ENCODE measurements around the gene SLBP. TPM values are rescaled to one million over a fixed set of nuclear protein-coding genes. Genes with fewer than 3 reads are reported as not detected.

Gene SLBP
- total and polyA plus RNA-seq, 10 donors: 24.0 to 52.0 (median 34.7) TPM

GRCh38 chr4:1743975-1744374, 31.9 kb upstream of the SLBP start:
- intact Hi-C loops (cut with DNase I; ENCODE audit: low total_unique reads): no loop called here
- no peak for DNase-seq
- H3K36me3 ChIP-seq: peaks cover 4 to 71% (median 55%) of the 10 kb centered on the region in 6 donors

DNA sequence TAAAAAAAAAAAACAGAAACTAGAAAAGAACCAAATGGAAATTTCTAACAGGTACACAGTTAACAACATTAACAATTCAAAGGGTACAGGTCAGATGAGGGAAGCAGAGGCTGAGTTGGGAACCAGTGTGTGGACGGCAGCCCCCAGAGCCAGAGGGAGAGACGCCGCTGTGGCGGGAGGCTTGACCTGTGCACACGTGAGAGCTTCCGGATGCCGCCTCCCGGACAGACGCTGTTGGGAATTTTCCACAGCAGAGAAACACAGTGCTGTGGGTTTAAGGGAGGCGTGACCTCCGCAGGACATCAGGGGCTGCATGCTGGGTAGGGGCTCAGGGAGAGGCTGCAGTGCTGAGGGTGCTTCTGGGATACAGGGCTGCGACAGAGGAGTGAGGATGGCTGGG, 31.4 kb upstream of the SLBP start:
- H3K27ac ChIP-seq: no peak overlapping the region
- 76 to 95% (median 83%) methylated on average over 12 of the region's 12 CpGs for WGBS, 5 donors
- H3K9me3 ChIP-seq: peaks cover 0 to 7% (median 5%) of the 10 kb centered on the region in 8 donors
- intact Hi-C loops (cut with DNase I; ENCODE audit: low total_unique reads): no loop called here
- peaks cover 4 to 75% (median 58%) of the 10 kb centered on the region in 6 donors for H3K36me3 ChIP-seq
- H3K4me1 ChIP-seq: peaks cover 2 to 12% (median 5%) of the 10 kb centered on the region in 6 donors
- TF ChIP-seq POLR2AphosphoS5 (IDR thresholded peaks at IDR 0.05) (peak in 1 of 3 donors; percentile 33), POLR2A (IDR thresholded peaks at IDR 0.05) (no peak)
- H3K27me3 ChIP-seq (replicated peaks in 1 of 7): peaks cover 0 to 10% (median 0%) of the 10 kb centered on the region in 7 donors
- no peak for DNase-seq
- no peak overlapping the region for H3K4me3 ChIP-seq

More at GRCh38 chr4:1743975-1744374, 31.9 kb upstream of the SLBP start:
- WGBS, 5 donors: 86 to 96% (median 93%) methylated on average over 1 to 6 of the region's 6 CpGs
- TF ChIP-seq POLR2A (IDR thresholded peaks at IDR 0.05) (no peak), POLR2AphosphoS5 (IDR thresholded peaks at IDR 0.05) (no peak)
- TF ChIP-seq, protein P1, sequence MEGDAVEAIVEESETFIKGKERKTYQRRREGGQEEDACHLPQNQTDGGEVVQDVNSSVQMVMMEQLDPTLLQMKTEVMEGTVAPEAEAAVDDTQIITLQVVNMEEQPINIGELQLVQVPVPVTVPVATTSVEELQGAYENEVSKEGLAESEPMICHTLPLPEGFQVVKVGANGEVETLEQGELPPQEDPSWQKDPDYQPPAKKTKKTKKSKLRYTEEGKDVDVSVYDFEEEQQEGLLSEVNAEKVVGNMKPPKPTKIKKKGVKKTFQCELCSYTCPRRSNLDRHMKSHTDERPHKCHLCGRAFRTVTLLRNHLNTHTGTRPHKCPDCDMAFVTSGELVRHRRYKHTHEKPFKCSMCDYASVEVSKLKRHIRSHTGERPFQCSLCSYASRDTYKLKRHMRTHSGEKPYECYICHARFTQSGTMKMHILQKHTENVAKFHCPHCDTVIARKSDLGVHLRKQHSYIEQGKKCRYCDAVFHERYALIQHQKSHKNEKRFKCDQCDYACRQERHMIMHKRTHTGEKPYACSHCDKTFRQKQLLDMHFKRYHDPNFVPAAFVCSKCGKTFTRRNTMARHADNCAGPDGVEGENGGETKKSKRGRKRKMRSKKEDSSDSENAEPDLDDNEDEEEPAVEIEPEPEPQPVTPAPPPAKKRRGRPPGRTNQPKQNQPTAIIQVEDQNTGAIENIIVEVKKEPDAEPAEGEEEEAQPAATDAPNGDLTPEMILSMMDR (IDR thresholded peaks at IDR 0.05 in 8 of 11, conservative IDR thresholded peaks at IDR 0.05 in 3 of 11): no peak
- H3K4me1 ChIP-seq: peaks cover 4 to 15% (median 8%) of the 10 kb centered on the region in 6 donors
- peaks cover 0 to 2% (median under 1%) of the 10 kb centered on the region in 8 donors for H3K9me3 ChIP-seq
- no peak overlapping the region for H3K4me3 ChIP-seq
- no peak overlapping the region for H3K27ac ChIP-seq
- peaks cover 0 to 13% (median 0%) of the 10 kb centered on the region in 7 donors for H3K27me3 ChIP-seq (replicated peaks in 1 of 7)

- no peak for DNase-seq
- intact Hi-C loops (cut with DNase I; ENCODE audit: low total_unique reads): no loop called here
These were observed 29.1 kb upstream of the SLBP start for GRCh38 chr4:1741208-1741607.

GRCh38 chr4:1740021-1740545, 28.0 kb upstream of the SLBP start:
- TF ChIP-seq POLR2AphosphoS5 (IDR thresholded peaks at IDR 0.05) (peak in 1 of 3 donors; percentile 37), POLR2A (IDR thresholded peaks at IDR 0.05) (no peak)
- no peak for DNase-seq
- Histone ChIP-seq H3K27ac (no peak overlapping the region), H3K27me3 (replicated peaks in 1 of 7) (no peaks in the 10 kb centered on the region), H3K9me3 (peaks cover 2 to 27% (median 19%) of the 10 kb centered on the region in 8 donors), H3K36me3 (peaks cover 4 to 100% (median 90%) of the 10 kb centered on the region in 6 donors), H3K4me1 (no peaks in the 10 kb centered on the region), H3K4me3 (no peak overlapping the region)
- WGBS, 5 donors: 90 to 97% (median 95%) methylated on average over 11 to 22 of the region's 22 CpGs
- intact Hi-C loops (cut with DNase I; ENCODE audit: low total_unique reads): no loop called here

More at GRCh38 chr4:1741208-1741607, 29.1 kb upstream of the SLBP start:
- Histone ChIP-seq H3K4me3 (no peak overlapping the region), H3K4me1 (peaks cover 0 to 4% (median under 1%) of the 10 kb centered on the region in 6 donors), H3K27me3 (replicated peaks in 1 of 7) (no peaks in the 10 kb centered on the region), H3K27ac (no peak overlapping the region), H3K36me3 (peaks cover 4 to 99% (median 81%) of the 10 kb centered on the region in 6 donors), H3K9me3 (peaks cover 2 to 27% (median 19%) of the 10 kb centered on the region in 8 donors)
- TF ChIP-seq POLR2AphosphoS5 (IDR thresholded peaks at IDR 0.05) (peak in 1 of 3 donors; percentile 42), POLR2A (IDR thresholded peaks at IDR 0.05) (no peak)
- WGBS, 5 donors: 88 to 94% (median 91%) methylated on average over 12 to 17 of the region's 17 CpGs

DNA sequence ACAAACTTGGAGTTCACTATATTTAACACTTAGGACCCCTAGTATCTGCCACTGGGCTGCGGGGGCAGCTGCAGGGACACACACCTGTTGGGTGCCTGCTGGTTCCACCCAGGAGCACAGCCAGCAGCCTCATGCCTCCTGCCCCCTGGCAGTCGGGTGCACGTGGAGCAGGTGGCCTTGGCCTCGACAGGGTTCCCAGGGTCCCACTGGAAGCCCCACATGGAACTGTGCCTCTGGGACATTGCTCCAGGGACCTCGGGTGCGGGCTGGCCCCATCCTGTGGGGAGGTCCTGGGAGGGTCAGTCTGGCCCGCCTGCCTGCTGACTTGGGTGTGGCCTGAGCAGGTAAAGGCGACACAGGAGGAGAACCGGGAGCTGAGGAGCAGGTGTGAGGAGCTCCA, 27.2 kb upstream of the SLBP start:
- Histone ChIP-seq H3K27me3 (replicated peaks in 1 of 7) (no peaks in the 10 kb centered on the region), H3K4me3 (no peak overlapping the region), H3K4me1 (no peaks in the 10 kb centered on the region), H3K27ac (no peak overlapping the region), H3K9me3 (peaks cover 2 to 27% (median 19%) of the 10 kb centered on the region in 8 donors), H3K36me3 (peaks cover 0 to 100% (median 92%) of the 10 kb centered on the region in 6 donors)
- 89 to 97% (median 95%) methylated on average over 8 to 9 of the region's 9 CpGs for WGBS, 5 donors
- intact Hi-C loops (cut with DNase I; ENCODE audit: low total_unique reads): no loop called here
- DNase-seq: no peak
- TF ChIP-seq POLR2A (IDR thresholded peaks at IDR 0.05): no peak
- TF ChIP-seq POLR2AphosphoS5 (IDR thresholded peaks at IDR 0.05): peak in 1 of 3 donors; percentile 30

GRCh38 chr4:1738410-1738809, 26.3 kb upstream of the SLBP start:
- Histone ChIP-seq H3K4me3 (no peak overlapping the region), H3K9me3 (peaks cover 2 to 27% (median 19%) of the 10 kb centered on the region in 8 donors), H3K4me1 (no peaks in the 10 kb centered on the region), H3K36me3 (peaks cover 0 to 100% (median 90%) of the 10 kb centered on the region in 6 donors), H3K27me3 (replicated peaks in 1 of 7) (no peaks in the 10 kb centered on the region), H3K27ac (no peak overlapping the region)
- TF ChIP-seq POLR2AphosphoS5 (IDR thresholded peaks at IDR 0.05) (no peak), POLR2A (IDR thresholded peaks at IDR 0.05) (no peak)
- TF ChIP-seq, protein P1 (IDR thresholded peaks at IDR 0.05 in 8 of 11, conservative IDR thresholded peaks at IDR 0.05 in 3 of 11): no peak
- DNase-seq: no peak
- WGBS, 5 donors: 95 to 99% (median 98%) methylated on average over 3 to 4 of the region's 4 CpGs
- intact Hi-C loops (cut with DNase I; ENCODE audit: low total_unique reads): no loop called here

All from spleen (tissue), 11 donors.